Measurements from ENCODE around the gene ADAM22. TPM values are rescaled to one million over a fixed set of nuclear protein-coding genes. Genes with fewer than 3 reads are reported as not detected.
A peak's percentile ranks its signal among the peaks of the same experiment; 100 is the strongest.

ADAM22 gene
- total and polyA plus RNA-seq, 2 experiments from 2014 or later, result 2.7 to 18.7 TPM

DNA sequence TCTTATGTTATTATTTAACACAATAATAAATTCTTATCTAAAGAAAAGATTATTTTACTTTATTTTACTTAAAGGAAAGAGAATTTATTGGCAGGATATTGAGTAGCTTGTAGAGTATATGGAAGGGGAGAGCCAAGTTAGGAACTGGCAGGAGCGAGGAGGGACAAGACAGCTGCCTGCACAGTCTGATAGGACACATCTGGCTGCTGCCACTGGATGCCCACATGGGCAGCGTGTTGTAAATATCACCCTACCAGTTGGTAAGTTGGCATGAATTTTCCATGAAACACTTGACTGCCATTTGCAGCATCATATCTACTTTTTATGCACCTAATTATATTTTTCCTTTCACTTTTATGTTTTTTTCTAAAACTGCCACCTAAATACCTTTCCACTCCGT lies 266.2 kb downstream of the ADAM22 start:
- Histone ChIP-seq H4K20me1 (replicated peaks; ENCODE audit: insufficient read depth) (no peaks in the 10 kb centered on the region), H3K4me2 (peak overlapping the region; percentile 48), H3K27ac (ENCODE audit: low read depth) (peak overlapping the region; percentile 43; the same call in 1 of the 2 replicates), H3K79me2 (replicated peaks; ENCODE audit: insufficient read depth) (no peaks in the 10 kb centered on the region), H2AFZ (no peak overlapping the region), H3K4me1 (ENCODE audit: insufficient read depth) (peaks cover 29% of the 10 kb centered on the region), H3K36me3 (ENCODE audit: insufficient read depth) (peaks cover 5% of the 10 kb centered on the region; the same call in 1 of the 2 replicates), H3K4me3 (0 out of 2 replicates have a peak overlapping the region, but pooled peaks have one; percentile 1), H3K27me3 (ENCODE audit: insufficient read depth) (no peaks in the 10 kb centered on the region), H3K9me2 (ENCODE audit: insufficient read depth) (no peaks in the 10 kb centered on the region), H3F3A (replicated peaks; ENCODE audit: low read depth) (no peaks in the 10 kb centered on the region)
- TF ChIP-seq, protein P1, sequence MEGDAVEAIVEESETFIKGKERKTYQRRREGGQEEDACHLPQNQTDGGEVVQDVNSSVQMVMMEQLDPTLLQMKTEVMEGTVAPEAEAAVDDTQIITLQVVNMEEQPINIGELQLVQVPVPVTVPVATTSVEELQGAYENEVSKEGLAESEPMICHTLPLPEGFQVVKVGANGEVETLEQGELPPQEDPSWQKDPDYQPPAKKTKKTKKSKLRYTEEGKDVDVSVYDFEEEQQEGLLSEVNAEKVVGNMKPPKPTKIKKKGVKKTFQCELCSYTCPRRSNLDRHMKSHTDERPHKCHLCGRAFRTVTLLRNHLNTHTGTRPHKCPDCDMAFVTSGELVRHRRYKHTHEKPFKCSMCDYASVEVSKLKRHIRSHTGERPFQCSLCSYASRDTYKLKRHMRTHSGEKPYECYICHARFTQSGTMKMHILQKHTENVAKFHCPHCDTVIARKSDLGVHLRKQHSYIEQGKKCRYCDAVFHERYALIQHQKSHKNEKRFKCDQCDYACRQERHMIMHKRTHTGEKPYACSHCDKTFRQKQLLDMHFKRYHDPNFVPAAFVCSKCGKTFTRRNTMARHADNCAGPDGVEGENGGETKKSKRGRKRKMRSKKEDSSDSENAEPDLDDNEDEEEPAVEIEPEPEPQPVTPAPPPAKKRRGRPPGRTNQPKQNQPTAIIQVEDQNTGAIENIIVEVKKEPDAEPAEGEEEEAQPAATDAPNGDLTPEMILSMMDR (conservative IDR thresholded peaks at IDR 0.05; ENCODE audit: low read depth in 2 of 2), result no peak
- TF ChIP-seq, protein P2, sequence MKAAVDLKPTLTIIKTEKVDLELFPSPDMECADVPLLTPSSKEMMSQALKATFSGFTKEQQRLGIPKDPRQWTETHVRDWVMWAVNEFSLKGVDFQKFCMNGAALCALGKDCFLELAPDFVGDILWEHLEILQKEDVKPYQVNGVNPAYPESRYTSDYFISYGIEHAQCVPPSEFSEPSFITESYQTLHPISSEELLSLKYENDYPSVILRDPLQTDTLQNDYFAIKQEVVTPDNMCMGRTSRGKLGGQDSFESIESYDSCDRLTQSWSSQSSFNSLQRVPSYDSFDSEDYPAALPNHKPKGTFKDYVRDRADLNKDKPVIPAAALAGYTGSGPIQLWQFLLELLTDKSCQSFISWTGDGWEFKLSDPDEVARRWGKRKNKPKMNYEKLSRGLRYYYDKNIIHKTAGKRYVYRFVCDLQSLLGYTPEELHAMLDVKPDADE (IDR thresholded peaks at IDR 0.05), result no peak
- TF ChIP-seq ZNF331 (CRISPR knock-in tag; IDR thresholded peaks at IDR 0.05; ENCODE audit: low read depth) (no peak), STAT1 (IDR thresholded peaks at IDR 0.05; ENCODE audit: unreplicated experiment) (no peak), EZH2phosphoT487 (IDR thresholded peaks at IDR 0.05; ENCODE audit: unreplicated experiment) (no peak), EZH2 (IDR thresholded peaks at IDR 0.05; ENCODE audit: low read depth, unreplicated experiment) (no peak), POLR2AphosphoS5 (IDR thresholded peaks at IDR 0.05; ENCODE audit: low read depth) (no peak), ZNF114 (CRISPR knock-in tag; IDR thresholded peaks at IDR 0.05) (no peak), NANOG (IDR thresholded peaks at IDR 0.05; ENCODE audit: borderline replicate concordance) (no peak), CREB1 (CRISPR knock-in tag; IDR thresholded peaks at IDR 0.05; ENCODE audit: low read depth) (no peak)
- TF ChIP-seq, protein P3, sequence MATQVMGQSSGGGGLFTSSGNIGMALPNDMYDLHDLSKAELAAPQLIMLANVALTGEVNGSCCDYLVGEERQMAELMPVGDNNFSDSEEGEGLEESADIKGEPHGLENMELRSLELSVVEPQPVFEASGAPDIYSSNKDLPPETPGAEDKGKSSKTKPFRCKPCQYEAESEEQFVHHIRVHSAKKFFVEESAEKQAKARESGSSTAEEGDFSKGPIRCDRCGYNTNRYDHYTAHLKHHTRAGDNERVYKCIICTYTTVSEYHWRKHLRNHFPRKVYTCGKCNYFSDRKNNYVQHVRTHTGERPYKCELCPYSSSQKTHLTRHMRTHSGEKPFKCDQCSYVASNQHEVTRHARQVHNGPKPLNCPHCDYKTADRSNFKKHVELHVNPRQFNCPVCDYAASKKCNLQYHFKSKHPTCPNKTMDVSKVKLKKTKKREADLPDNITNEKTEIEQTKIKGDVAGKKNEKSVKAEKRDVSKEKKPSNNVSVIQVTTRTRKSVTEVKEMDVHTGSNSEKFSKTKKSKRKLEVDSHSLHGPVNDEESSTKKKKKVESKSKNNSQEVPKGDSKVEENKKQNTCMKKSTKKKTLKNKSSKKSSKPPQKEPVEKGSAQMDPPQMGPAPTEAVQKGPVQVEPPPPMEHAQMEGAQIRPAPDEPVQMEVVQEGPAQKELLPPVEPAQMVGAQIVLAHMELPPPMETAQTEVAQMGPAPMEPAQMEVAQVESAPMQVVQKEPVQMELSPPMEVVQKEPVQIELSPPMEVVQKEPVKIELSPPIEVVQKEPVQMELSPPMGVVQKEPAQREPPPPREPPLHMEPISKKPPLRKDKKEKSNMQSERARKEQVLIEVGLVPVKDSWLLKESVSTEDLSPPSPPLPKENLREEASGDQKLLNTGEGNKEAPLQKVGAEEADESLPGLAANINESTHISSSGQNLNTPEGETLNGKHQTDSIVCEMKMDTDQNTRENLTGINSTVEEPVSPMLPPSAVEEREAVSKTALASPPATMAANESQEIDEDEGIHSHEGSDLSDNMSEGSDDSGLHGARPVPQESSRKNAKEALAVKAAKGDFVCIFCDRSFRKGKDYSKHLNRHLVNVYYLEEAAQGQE (IDR thresholded peaks at IDR 0.05; ENCODE audit: unreplicated experiment), result no peak
- Mint-ChIP-seq H3K27ac (no peak overlapping the region), H3K4me3 (no peak overlapping the region), H3K36me3 (ENCODE audit: low read depth) (peaks cover 18% of the 10 kb centered on the region), H3K4me1 (peaks cover 39% of the 10 kb centered on the region), H3K9me3 (no peaks in the 10 kb centered on the region), H3K27me3 (ENCODE audit: insufficient read depth, low read depth, poor library complexity) (no peaks in the 10 kb centered on the region)
- ATAC-seq (no peak; the same call in 2 of the 3 replicates), DNase-seq (ENCODE audit: low spot score) (no peak)

Data from GM23338 (cell line).